Mammary epithelial cell (primary cell): Measurements from ENCODE around the gene IGSF21.

Experiments
- EZH2 ChIP-seq: IDR thresholded peaks from 2 replicates; pipeline ENCODE4 v1.6.1; 2012; ENCODE audit warnings: low read length, inconsistent platforms, borderline replicate concordance
- TF ChIP-seq, protein P1 (sequence below), 2 donors: IDR thresholded peaks in 1 of 2; conservative IDR thresholded peaks in 1 of 2; 2 replicates each; pipeline ENCODE4 v1.5.1; 2011 to 2012; ENCODE audit warnings: inconsistent platforms in 2 of 2, low read length in 2 of 2, mild to moderate bottlenecking in 2 of 2, control low read depth in 1 of 2, low read depth in 1 of 2; ENCODE audit not compliant: insufficient read depth in 1 of 2; ENCODE audit errors: extremely low read depth in 1 of 2

DNA sequence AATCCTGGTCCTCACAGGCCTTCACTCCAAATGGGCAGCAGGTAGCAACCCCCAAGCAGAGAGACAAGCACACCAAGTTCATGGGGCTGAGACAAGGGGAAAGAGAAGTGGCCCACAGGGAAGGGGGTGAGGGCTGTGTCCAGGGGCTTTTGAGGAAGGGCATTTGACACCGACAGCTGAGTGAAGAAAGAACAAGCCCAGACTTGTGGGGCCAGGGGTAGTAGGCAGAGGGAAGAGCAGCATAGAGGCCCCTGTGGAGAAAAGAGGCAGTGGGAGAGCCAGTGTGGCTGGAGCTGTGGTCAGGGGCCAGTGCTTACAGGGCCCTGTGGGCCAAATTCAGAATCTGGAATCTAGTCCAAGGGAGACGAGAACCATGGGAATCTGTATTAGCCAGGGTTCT, 85.4 kb downstream of the IGSF21 start:
- TF ChIP-seq, protein P1, sequence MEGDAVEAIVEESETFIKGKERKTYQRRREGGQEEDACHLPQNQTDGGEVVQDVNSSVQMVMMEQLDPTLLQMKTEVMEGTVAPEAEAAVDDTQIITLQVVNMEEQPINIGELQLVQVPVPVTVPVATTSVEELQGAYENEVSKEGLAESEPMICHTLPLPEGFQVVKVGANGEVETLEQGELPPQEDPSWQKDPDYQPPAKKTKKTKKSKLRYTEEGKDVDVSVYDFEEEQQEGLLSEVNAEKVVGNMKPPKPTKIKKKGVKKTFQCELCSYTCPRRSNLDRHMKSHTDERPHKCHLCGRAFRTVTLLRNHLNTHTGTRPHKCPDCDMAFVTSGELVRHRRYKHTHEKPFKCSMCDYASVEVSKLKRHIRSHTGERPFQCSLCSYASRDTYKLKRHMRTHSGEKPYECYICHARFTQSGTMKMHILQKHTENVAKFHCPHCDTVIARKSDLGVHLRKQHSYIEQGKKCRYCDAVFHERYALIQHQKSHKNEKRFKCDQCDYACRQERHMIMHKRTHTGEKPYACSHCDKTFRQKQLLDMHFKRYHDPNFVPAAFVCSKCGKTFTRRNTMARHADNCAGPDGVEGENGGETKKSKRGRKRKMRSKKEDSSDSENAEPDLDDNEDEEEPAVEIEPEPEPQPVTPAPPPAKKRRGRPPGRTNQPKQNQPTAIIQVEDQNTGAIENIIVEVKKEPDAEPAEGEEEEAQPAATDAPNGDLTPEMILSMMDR (conservative IDR thresholded peaks at IDR 0.05 in 1 of 2, IDR thresholded peaks at IDR 0.05 in 1 of 2; ENCODE audit: extremely low read depth in 1 of 2, insufficient read depth in 1 of 2, low read depth in 1 of 2, low read length in 2 of 2), result no peak
- TF ChIP-seq EZH2, result no peak
